ENCODE results near the gene CHTF18.
A peak's percentile ranks its signal among the peaks of the same experiment; 100 is the strongest.

CHTF18 gene

DNA sequence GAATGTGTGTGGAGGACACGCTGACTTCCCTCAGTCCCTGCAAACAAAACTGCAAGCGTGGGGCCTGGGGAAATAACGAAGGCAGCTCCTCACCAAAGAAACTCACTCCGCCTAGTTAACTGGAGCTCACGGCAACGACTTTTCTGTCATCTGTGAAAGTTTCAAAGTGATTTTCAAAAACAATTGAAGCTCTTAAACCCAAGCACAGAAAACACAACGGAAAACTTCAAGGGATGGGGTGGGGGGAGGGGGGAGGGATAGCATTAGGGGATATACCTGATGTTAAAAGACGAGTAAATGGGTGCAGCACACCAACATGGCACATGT is 15.3 kb downstream of the CHTF18 start:
- TF ChIP-seq, protein P1, sequence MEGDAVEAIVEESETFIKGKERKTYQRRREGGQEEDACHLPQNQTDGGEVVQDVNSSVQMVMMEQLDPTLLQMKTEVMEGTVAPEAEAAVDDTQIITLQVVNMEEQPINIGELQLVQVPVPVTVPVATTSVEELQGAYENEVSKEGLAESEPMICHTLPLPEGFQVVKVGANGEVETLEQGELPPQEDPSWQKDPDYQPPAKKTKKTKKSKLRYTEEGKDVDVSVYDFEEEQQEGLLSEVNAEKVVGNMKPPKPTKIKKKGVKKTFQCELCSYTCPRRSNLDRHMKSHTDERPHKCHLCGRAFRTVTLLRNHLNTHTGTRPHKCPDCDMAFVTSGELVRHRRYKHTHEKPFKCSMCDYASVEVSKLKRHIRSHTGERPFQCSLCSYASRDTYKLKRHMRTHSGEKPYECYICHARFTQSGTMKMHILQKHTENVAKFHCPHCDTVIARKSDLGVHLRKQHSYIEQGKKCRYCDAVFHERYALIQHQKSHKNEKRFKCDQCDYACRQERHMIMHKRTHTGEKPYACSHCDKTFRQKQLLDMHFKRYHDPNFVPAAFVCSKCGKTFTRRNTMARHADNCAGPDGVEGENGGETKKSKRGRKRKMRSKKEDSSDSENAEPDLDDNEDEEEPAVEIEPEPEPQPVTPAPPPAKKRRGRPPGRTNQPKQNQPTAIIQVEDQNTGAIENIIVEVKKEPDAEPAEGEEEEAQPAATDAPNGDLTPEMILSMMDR (IDR thresholded peaks at IDR 0.05; ENCODE audit: low read depth, low read length), result no peak
- H3K4me3 ChIP-seq (ENCODE audit: low read depth, low read length), result no peak overlapping the region

DNA sequence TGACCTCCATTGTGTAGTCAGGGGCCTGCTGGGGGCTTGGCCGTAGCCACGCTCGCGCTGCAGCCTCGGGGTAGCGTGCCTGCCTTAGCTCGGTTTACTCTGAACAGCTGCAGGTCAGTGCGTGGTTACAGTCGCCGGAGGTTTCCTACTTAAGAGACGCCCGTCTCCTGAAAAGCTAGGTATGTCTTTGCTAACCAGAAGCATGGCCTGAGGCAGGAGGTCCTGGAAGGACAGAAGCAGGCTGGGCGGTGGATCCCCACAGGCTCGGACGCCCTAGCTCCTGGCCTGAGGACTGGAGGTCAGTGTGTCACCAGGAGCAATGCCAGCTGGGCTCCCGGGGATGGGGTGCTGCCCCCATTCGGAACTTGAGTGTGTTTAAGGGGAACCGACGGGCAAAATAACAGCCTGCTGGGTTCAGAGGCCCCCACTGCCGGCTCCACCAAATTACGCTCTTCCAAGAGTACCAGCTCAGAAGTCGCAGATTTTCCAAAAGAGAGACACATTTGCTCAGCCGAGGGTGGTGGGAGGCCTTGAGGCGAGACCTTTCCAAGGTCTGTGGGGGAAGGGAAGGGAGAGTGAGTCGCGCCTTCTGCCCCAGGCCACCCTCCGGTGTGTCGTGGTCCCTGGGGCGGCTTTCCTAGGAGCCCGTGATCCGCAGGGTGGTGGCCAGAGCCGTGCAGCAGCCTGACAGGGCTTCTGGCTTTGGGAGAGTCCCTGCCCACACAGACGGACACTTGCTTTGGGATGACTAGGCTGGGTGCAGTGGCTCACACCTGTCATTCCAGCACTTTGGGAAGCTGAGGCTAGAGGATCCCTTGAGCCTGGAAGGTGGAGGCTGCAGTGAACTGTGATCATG is 16.0 kb downstream of the CHTF18 start:
- H3K4me3 ChIP-seq (ENCODE audit: low read depth, low read length), result no peak overlapping the region
- TF ChIP-seq, protein P1 (IDR thresholded peaks at IDR 0.05; ENCODE audit: low read depth, low read length), result no peak

DNA sequence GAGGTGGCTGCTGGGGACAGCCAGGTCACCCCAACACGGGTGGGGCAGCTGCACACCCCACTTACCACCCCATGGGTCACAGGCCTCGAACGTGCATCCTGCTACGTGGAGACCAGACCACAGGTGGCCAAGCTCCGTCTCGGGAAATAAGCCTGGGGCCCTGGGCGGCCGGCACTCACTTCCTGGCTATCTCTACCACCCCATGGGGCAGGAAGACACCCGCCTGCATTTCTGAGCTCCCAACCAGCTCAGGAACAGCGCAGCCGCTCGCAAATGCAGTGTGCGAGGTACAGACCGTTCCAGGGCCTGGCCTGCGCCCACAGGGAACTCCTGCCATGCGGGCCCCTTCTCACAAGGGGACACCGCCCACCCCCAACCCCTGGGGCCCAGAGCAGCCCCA is 17.1 kb downstream of the CHTF18 start:
- no peak overlapping the region for H3K4me3 ChIP-seq (ENCODE audit: low read depth, low read length)
- TF ChIP-seq, protein P1 (IDR thresholded peaks at IDR 0.05; ENCODE audit: low read depth, low read length), result no peak

DNA sequence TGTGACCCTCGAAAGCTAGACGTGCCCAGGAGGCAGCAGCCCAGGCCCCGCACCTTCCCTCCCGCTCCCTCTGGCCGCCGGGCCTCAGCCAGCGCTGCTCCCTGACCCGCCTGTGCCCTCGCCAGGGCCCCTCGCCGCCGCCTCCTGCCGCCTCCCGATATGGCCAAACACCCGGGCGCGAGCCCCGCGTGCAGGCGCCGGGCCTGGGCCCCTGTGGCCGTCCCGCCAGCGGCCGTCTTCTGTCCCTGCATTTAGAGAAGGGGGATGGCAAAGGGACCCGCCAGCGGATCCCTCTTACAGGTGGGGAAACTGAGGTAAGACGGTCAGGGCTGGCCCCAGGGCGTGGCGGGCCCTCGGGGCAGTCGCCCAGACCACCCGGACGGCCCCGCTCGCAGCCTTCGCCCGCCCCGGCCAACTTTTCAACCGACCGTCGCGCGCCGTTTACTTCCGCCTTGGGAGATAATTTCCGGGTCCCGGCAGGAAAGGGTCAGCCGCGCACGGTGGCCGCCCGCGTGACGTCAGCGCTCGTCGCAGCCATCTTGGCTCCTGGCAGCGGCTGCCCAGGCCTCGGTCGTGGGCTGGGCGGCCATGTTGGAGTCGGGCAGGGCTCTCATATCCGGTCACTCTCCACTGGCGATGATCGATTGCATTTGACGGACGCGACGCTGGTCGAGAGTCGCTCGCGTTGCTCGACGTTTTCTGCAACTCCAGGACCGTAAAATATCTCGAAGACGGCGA is 19.1 kb downstream of the CHTF18 start:
- TF ChIP-seq, protein P1 (IDR thresholded peaks at IDR 0.05; ENCODE audit: low read depth, low read length), result no peak
- H3K4me3 ChIP-seq (ENCODE audit: low read depth, low read length), result peak overlapping the region; percentile 84

DNA sequence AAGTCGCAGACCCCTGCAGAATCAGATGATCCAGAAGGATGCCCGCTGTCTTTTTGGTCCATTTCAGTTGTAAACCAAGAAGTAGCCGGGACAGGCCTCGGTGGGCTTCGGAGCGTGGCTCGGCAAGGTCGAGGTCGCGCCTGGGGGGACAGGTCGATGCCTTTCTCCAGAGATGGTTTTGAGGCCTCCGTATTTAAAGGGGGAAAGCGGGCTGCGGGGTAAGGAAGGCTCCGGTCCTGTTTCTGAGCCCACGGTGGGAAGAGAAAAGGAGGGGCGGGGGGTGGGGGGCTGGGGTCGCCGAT is 19.6 kb downstream of the CHTF18 start:
- TF ChIP-seq, protein P1 (IDR thresholded peaks at IDR 0.05; ENCODE audit: low read depth, low read length), result no peak
- peak overlapping the region; percentile 84 for H3K4me3 ChIP-seq (ENCODE audit: low read depth, low read length)

DNA sequence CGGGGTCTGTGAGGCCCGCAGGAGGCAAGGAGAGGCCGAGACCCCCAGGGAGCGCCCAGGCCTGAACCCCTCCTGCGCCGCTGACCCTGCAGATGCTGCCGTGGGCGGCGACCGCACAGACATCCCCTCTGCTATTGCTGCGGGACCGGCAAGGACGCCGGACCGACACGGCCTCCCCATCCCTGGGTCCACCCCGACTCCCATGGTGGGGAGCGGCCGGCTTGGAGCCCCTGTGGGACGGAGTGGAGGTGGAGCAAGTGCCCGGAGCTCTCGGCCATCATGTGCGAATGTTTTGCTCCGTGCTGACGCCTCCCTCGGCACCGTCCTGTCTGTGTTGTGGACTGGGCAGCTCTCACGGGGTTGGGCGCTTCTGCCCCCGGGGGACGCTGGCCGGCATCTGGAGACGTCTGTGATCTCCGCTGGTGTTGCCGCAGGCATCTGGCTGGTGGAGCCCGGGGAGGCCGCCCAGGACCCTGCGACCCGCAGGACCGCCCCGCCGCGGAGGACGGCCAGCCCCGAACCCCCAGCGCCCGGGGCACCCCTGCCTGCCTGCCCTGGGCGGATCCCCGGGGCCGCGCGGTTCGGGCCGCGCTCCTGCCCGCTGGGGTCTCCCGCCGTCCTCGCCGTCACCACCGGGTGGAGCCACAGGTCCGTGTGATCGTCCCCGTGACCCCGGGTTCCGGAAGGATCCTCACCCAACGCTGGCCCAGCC is 24.9 kb downstream of the CHTF18 start:
- TF ChIP-seq, protein P1 (IDR thresholded peaks at IDR 0.05; ENCODE audit: low read depth, low read length), result peak; percentile 58
- H3K4me3 ChIP-seq (ENCODE audit: low read depth, low read length), result no peak overlapping the region

All from WI38 (cell line).